ENCODE measurements around the gene KLRG1.

Gene KLRG1

GRCh38 chr12:8989413-8989812, at the start of gene KLRG1:
KLRG1 (plus strand) TSS chr12:8989546; CDS start chr12:8989636, 90 bp downstream.
- peak; percentile 45 for DNase-seq

GRCh38 chr12:8941691-8942478, 47.5 kb upstream of the KLRG1 start:
- DNase-seq: no peak

- no peak for DNase-seq
Measured at GRCh38 chr12:8943565-8944186, 45.7 kb upstream of the KLRG1 start.

- no peak for DNase-seq
Measured at GRCh38 chr12:8946733-8947132, 42.6 kb upstream of the KLRG1 start.

GRCh38 chr12:8947737-8948136, 41.6 kb upstream of the KLRG1 start:
- DNase-seq: no peak

- peak; percentile 3 for DNase-seq
Measured at GRCh38 chr12:8948701-8949341, 40.5 kb upstream of the KLRG1 start.

GRCh38 chr12:8949342-8950220, 39.8 kb upstream of the KLRG1 start, which contains the start of gene M6PR:
M6PR (minus strand) TSS chr12:8949645; CDS start chr12:8946404, 3,241 bp downstream.
- peak; percentile 96 for DNase-seq

GRCh38 chr12:8950221-8950527, 39.2 kb upstream of the KLRG1 start:
- DNase-seq: no peak

- DNase-seq: no peak
Measured at GRCh38 chr12:8950702-8951478, 38.5 kb upstream of the KLRG1 start.

GRCh38 chr12:8951744-8952143, 37.6 kb upstream of the KLRG1 start:
- no peak for DNase-seq

GRCh38 chr12:8953773-8954402, 35.5 kb upstream of the KLRG1 start:
- no peak for DNase-seq

- no peak for DNase-seq
Measured at GRCh38 chr12:8956073-8956472, 33.3 kb upstream of the KLRG1 start.

- no peak for DNase-seq
Measured at GRCh38 chr12:8956772-8957171, 32.6 kb upstream of the KLRG1 start.

GRCh38 chr12:8957561-8957960, 31.8 kb upstream of the KLRG1 start:
- DNase-seq: no peak

GRCh38 chr12:8958066-8958465, 31.3 kb upstream of the KLRG1 start:
- no peak for DNase-seq

GRCh38 chr12:8960176-8960575, 29.2 kb upstream of the KLRG1 start:
- DNase-seq: no peak

- no peak for DNase-seq
Measured at GRCh38 chr12:8968761-8969160, 20.6 kb upstream of the KLRG1 start.

GRCh38 chr12:8969861-8970411, 19.4 kb upstream of the KLRG1 start:
- DNase-seq: no peak

GRCh38 chr12:8970432-8970831, 18.9 kb upstream of the KLRG1 start:
- DNase-seq: no peak

- no peak for DNase-seq
Measured at GRCh38 chr12:8980137-8980536, 9.2 kb upstream of the KLRG1 start.

- DNase-seq: no peak
Measured at GRCh38 chr12:8985213-8985754, 4.1 kb upstream of the KLRG1 start.

Data from GDM1 (cell line).